ENCODE results near the gene PER2. TPM values are rescaled to one million over a fixed set of nuclear protein-coding genes. Genes with fewer than 3 reads are reported as not detected.

PER2 gene
- total and polyA plus RNA-seq, 9 of the 15 experiments (the other 6 are each of a cell fraction or from before 2014, with no cell fraction given): 1.1 to 10.3 (median 2.9) TPM

DNA sequence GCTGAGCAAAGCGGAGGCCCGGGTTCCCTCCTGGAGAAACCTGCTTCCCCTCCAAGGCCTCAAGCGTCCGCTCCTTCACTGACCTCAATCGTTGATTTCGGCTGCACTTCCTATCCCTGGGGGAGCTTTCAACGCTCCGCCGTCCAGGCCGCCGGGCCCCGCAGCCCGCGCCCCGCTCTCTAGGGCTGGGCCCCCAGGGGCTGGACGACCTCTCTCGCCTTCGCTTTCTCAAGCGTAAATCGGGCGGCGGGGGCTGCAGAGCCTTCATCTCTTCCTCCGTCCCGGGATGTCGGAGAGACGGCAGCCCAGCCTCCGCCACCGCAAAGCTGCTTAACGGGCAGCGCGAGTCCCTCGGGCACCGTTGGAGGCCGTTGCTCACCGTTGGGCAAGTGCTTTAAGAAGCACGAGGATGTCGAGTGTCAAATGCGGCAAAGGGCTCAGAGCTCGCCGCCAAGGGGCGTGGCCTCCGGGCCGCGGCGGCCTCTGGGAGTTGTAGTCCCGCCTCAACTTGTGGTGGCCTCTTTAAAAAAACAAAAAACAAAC, 57.1 kb downstream of the PER2 start (continued):
- TF ChIP-seq ZNF384 (IDR thresholded peaks at IDR 0.05; ENCODE audit: low read depth, low read length) (0 out of 2 replicates have a peak, but pooled peaks have one; percentile 20), SETDB1 (IDR thresholded peaks at IDR 0.05; ENCODE audit: low read length) (no peak), TEAD1 (CRISPR knock-in tag; IDR thresholded peaks at IDR 0.05) (peak in 1 of 2 experiments; percentile 33; a peak in 1 of 4 replicates), CCAR2 (IDR thresholded peaks at IDR 0.05; ENCODE audit: low read depth, low read length) (no peak), ZNF449 (CRISPR knock-in tag; IDR thresholded peaks at IDR 0.05) (no peak), ZNF444 (CRISPR knock-in tag; IDR thresholded peaks at IDR 0.05) (no peak), CXXC5 (CRISPR knock-in tag; IDR thresholded peaks at IDR 0.05) (peak; percentile 74; the same call in 1 of the 2 replicates), NR2C2 (CRISPR knock-in tag; IDR thresholded peaks at IDR 0.05) (no peak), NR2C2 (tag; IDR thresholded peaks at IDR 0.05) (peak; percentile 34; the same call in 1 of the 2 replicates), ZNF3 (CRISPR knock-in tag; IDR thresholded peaks at IDR 0.05) (no peak), BRD4 (IDR thresholded peaks at IDR 0.05) (no peak), HEY1 (CRISPR knock-in tag; IDR thresholded peaks at IDR 0.05; ENCODE audit: borderline replicate concordance) (no peak), SAFB2 (IDR thresholded peaks at IDR 0.05; ENCODE audit: borderline replicate concordance, low read depth, low read length, severe bottlenecking) (no peak), CHD2 (IDR thresholded peaks at IDR 0.05; ENCODE audit: low read depth, low read length) (no peak), RBM25 (IDR thresholded peaks at IDR 0.05; ENCODE audit: low read depth, low read length, severe bottlenecking) (no peak)
- TF ChIP-seq, protein P1, sequence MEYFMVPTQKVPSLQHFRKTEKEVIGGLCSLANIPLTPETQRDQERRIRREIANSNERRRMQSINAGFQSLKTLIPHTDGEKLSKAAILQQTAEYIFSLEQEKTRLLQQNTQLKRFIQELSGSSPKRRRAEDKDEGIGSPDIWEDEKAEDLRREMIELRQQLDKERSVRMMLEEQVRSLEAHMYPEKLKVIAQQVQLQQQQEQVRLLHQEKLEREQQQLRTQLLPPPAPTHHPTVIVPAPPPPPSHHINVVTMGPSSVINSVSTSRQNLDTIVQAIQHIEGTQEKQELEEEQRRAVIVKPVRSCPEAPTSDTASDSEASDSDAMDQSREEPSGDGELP (CRISPR knock-in tag; IDR thresholded peaks at IDR 0.05; ENCODE audit: borderline replicate concordance): peak; percentile 78; the same call in 1 of the 2 replicates
- TF ChIP-seq, protein P2, sequence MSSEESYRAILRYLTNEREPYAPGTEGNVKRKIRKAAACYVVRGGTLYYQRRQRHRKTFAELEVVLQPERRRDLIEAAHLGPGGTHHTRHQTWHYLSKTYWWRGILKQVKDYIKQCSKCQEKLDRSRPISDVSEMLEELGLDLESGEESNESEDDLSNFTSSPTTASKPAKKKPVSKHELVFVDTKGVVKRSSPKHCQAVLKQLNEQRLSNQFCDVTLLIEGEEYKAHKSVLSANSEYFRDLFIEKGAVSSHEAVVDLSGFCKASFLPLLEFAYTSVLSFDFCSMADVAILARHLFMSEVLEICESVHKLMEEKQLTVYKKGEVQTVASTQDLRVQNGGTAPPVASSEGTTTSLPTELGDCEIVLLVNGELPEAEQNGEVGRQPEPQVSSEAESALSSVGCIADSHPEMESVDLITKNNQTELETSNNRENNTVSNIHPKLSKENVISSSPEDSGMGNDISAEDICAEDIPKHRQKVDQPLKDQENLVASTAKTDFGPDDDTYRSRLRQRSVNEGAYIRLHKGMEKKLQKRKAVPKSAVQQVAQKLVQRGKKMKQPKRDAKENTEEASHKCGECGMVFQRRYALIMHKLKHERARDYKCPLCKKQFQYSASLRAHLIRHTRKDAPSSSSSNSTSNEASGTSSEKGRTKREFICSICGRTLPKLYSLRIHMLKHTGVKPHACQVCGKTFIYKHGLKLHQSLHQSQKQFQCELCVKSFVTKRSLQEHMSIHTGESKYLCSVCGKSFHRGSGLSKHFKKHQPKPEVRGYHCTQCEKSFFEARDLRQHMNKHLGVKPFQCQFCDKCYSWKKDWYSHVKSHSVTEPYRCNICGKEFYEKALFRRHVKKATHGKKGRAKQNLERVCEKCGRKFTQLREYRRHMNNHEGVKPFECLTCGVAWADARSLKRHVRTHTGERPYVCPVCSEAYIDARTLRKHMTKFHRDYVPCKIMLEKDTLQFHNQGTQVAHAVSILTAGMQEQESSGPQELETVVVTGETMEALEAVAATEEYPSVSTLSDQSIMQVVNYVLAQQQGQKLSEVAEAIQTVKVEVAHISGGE (CRISPR knock-in tag; IDR thresholded peaks at IDR 0.05): no peak
- TF ChIP-seq, protein P3, sequence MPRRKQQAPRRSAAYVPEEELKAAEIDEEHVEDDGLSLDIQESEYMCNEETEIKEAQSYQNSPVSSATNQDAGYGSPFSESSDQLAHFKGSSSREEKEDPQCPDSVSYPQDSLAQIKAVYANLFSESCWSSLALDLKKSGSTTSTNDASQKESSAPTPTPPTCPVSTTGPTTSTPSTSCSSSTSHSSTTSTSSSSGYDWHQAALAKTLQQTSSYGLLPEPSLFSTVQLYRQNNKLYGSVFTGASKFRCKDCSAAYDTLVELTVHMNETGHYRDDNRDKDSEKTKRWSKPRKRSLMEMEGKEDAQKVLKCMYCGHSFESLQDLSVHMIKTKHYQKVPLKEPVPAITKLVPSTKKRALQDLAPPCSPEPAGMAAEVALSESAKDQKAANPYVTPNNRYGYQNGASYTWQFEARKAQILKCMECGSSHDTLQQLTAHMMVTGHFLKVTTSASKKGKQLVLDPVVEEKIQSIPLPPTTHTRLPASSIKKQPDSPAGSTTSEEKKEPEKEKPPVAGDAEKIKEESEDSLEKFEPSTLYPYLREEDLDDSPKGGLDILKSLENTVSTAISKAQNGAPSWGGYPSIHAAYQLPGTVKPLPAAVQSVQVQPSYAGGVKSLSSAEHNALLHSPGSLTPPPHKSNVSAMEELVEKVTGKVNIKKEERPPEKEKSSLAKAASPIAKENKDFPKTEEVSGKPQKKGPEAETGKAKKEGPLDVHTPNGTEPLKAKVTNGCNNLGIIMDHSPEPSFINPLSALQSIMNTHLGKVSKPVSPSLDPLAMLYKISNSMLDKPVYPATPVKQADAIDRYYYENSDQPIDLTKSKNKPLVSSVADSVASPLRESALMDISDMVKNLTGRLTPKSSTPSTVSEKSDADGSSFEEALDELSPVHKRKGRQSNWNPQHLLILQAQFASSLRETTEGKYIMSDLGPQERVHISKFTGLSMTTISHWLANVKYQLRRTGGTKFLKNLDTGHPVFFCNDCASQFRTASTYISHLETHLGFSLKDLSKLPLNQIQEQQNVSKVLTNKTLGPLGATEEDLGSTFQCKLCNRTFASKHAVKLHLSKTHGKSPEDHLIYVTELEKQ (CRISPR knock-in tag; IDR thresholded peaks at IDR 0.05): no peak

Data from K562 (cell line).